Suprapubic skin (tissue), 4 donors: ENCODE results near the gene GET4.

ENCODE experiments used
- POLR2A ChIP-seq, 2 donors: fragments of 450-650 bp; IDR thresholded peaks; one replicate each; pipeline ENCODE4 v1.6.1; 2017; ENCODE audit warnings: antibody characterized with exemption in 2 of 2, mild to moderate bottlenecking in 2 of 2, moderate library complexity in 2 of 2
- POLR2AphosphoS5 ChIP-seq, 3 donors: sonication (generic); formaldehyde crosslinking; IDR thresholded peaks; one replicate each; pipeline ENCODE4 v1.6.1; 2017; ENCODE audit warnings: antibody characterized with exemption in 3 of 3
- TF ChIP-seq, protein P1 (sequence below), 2 donors: fragments of 200-600 bp in 1 of 2; fragments of 450-650 bp in 1 of 2; sonication (generic) in 1 of 2; IDR thresholded peaks; one replicate each; pipeline ENCODE4 v1.5.1; 2016 to 2019; ENCODE audit warnings: antibody characterized with exemption in 2 of 2, mild to moderate bottlenecking in 1 of 2, moderate library complexity in 1 of 2

- TF ChIP-seq, protein P1, sequence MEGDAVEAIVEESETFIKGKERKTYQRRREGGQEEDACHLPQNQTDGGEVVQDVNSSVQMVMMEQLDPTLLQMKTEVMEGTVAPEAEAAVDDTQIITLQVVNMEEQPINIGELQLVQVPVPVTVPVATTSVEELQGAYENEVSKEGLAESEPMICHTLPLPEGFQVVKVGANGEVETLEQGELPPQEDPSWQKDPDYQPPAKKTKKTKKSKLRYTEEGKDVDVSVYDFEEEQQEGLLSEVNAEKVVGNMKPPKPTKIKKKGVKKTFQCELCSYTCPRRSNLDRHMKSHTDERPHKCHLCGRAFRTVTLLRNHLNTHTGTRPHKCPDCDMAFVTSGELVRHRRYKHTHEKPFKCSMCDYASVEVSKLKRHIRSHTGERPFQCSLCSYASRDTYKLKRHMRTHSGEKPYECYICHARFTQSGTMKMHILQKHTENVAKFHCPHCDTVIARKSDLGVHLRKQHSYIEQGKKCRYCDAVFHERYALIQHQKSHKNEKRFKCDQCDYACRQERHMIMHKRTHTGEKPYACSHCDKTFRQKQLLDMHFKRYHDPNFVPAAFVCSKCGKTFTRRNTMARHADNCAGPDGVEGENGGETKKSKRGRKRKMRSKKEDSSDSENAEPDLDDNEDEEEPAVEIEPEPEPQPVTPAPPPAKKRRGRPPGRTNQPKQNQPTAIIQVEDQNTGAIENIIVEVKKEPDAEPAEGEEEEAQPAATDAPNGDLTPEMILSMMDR (IDR thresholded peaks at IDR 0.05), result no peak
- TF ChIP-seq POLR2AphosphoS5 (IDR thresholded peaks at IDR 0.05), result no peak
- no peak for TF ChIP-seq POLR2A (IDR thresholded peaks at IDR 0.05)
Measured at GRCh38 chr7:906776-907157, 30.4 kb downstream of the GET4 start.
